HepG2 (cell line): ENCODE data around the gene ABT1. TPM values are rescaled to one million over a fixed set of nuclear protein-coding genes. Genes with fewer than 3 reads are reported as not detected.
A peak's percentile ranks its signal among the peaks of the same experiment; 100 is the strongest.

Source experiments
- ATF7 ChIP-seq, 2 experiments: fragments of 450-650 bp in 1 of 2; sonication (generic) in 1 of 2; formaldehyde crosslinking in 1 of 2; IDR thresholded peaks; 2 replicates each; pipeline versions ENCODE4 v1.4.0 to v1.6.1; 2016 to 2020; ENCODE audit warnings: antibody characterized with exemption in 1 of 2, mild to moderate bottlenecking in 1 of 2, missing genetic modification reagents in 1 of 2
- CHD2 ChIP-seq: IDR thresholded peaks from 2 replicates; pipeline ENCODE4 v1.6.1; 2011; ENCODE audit warnings: low read depth, low read length, improper control_type of control experiment
- IKZF1 ChIP-seq: fragments of 450-650 bp; IDR thresholded peaks from 2 replicates; pipeline ENCODE4 v1.7.1; 2016
- JUND ChIP-seq: sonication (generic); formaldehyde crosslinking; IDR thresholded peaks from 2 replicates; pipeline ENCODE4 v1.8.0; 2022; ENCODE audit warnings: mild to moderate bottlenecking, missing genetic modification reagents
- NR2F1 ChIP-seq, 2 experiments: fragments of 450-650 bp in 1 of 2; formaldehyde crosslinking in 1 of 2; IDR thresholded peaks; 2 replicates each; pipeline versions ENCODE4 v1.5.0 to v1.6.1; 2016 to 2020; ENCODE audit warnings: mild to moderate bottlenecking in 1 of 2, missing compliant biosample characterization in 1 of 2, missing genetic modification reagents in 1 of 2, moderate library complexity in 1 of 2
- POLR2AphosphoS5 ChIP-seq: IDR thresholded peaks from 2 replicates; pipeline ENCODE4 v1.6.1; 2012; ENCODE audit warnings: low read depth, low read length
- PRPF4 ChIP-seq: fragments of 200-400 bp; formaldehyde crosslinking; IDR thresholded peaks from 2 replicates; pipeline ENCODE4 v1.6.1; 2016; ENCODE audit warnings: low read length, low read depth; ENCODE audit not compliant: poor library complexity, severe bottlenecking
- RBM39 ChIP-seq: fragments of 200-400 bp; formaldehyde crosslinking; IDR thresholded peaks from one replicate; pipeline ENCODE4 v1.6.1; 2018; ENCODE audit warnings: antibody characterized with exemption, mild to moderate bottlenecking, low read depth, low read length; ENCODE audit not compliant: poor library complexity, severe bottlenecking
- RXRA ChIP-seq: sonication (generic); formaldehyde crosslinking; IDR thresholded peaks from 2 replicates; pipeline ENCODE4 v1.5.1; 2020; ENCODE audit warnings: missing genetic modification reagents
- TP53 ChIP-seq: sonication (generic); formaldehyde crosslinking; conservative IDR thresholded peaks from 2 replicates; pipeline ENCODE4 v1.4.0; 2020; ENCODE audit warnings: missing genetic modification reagents
- ZNF431 ChIP-seq: sonication (generic); formaldehyde crosslinking; IDR thresholded peaks from 2 replicates; pipeline ENCODE4 v1.9.0; 2022; ENCODE audit warnings: missing genetic modification reagents, low read depth, mild to moderate bottlenecking, borderline replicate concordance
- ZNF713 ChIP-seq: sonication (generic); formaldehyde crosslinking; IDR thresholded peaks from 2 replicates; pipeline ENCODE4 v1.4.0; 2020; ENCODE audit warnings: mild to moderate bottlenecking, missing genetic modification reagents
- polyA plus RNA-seq, 8 experiments: library from polyadenylated mRNA; depleted of rRNA in 3 of 8; stranded (reverse) in 7 of 8; unstranded in 1 of 8; fragments of >200 nt; fragmentation: Illumina TruSeq in 4 of 8; extraction: Trizol in 4 of 8; gene quantifications; 2 replicates each; pipeline versions ENCODE4 v1.2.1 to v1.2.3, GENCODE V29; 2011 to 2016; ENCODE audit warnings: low read depth in 4 of 8, missing spikeins in 1 of 8, mixed read lengths in 1 of 8; ENCODE audit not compliant: insufficient read depth in 1 of 8
- total RNA-seq, 5 experiments: library from RNA; depleted of rRNA; stranded (reverse); fragments of >200 nt; fragmentation: Illumina TruSeq; extraction: Trizol; gene quantifications; 2 replicates each; pipeline ENCODE4 v1.2.3, GENCODE V29; 2016; ENCODE audit warnings: low read depth in 1 of 5
- TF ChIP-seq, protein P1 (sequence below): sonication (generic); formaldehyde crosslinking; IDR thresholded peaks from one replicate; pipeline ENCODE4 v1.5.1; 2020; ENCODE audit warnings: mild to moderate bottlenecking, missing genetic modification reagents; ENCODE audit errors: not compliant biosample characterization
- TF ChIP-seq, protein P2 (sequence below): IDR thresholded peaks from 2 replicates; pipeline ENCODE4 v1.6.1; 2016; ENCODE audit warnings: missing genetic modification reagents, missing compliant biosample characterization
- TF ChIP-seq, protein P3 (sequence below): sonication (generic); formaldehyde crosslinking; IDR thresholded peaks from 2 replicates; pipeline ENCODE4 v1.8.0; 2022; ENCODE audit warnings: mild to moderate bottlenecking, missing genetic modification reagents
- TF ChIP-seq, protein P4 (sequence below): IDR thresholded peaks from 2 replicates; pipeline ENCODE4 v1.6.1; 2012; ENCODE audit warnings: low read depth, low read length, improper control_type of control experiment

Gene ABT1
- total and polyA plus RNA-seq, 2 of the 13 experiments (the other 11 are each of a cell fraction or from before 2014, with no cell fraction given): 38.4 TPM

DNA sequence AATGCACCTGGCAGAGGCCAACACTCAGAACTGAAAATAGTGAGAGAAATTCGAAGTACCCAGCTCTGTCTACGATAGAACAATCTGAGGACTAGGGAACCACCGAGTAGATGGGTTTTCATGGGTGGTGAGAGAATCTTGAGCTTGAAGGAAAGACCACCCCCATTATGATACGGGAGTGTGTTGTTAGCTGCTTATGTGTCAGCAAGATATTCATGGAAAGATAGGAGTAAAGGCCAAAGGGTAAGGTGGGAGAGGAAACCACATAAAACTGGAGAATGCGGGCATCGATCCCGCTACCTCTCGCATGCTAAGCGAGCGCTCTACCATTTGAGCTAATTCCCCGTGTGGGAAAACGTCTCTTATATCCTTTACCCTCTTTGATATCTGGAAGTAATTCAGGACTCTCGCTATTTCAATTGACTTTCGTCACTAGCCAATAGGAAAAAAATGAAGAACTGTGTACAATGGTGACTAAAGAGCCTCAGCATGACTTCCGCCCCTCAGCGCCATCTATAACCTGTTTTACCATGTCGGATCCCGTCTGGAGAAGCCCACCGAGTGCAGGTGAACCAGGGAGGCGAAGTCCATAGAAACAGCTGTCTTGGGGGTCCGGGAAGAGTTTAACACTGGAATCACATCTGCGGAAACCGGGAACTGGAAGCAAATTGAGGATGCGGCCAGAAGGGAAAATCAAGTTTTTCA lies 25.0 kb upstream of the ABT1 start (continued):
- TF ChIP-seq PRPF4 (peak; percentile 97), RBM39 (no peak), RXRA (no peak; the same call in 1 of the 2 replicates), POLR2AphosphoS5 (0 out of 2 replicates have a peak, but pooled peaks have one; percentile 22), ZNF713 (CRISPR knock-in tag) (0 out of 2 replicates have a peak, but pooled peaks have one; percentile 81), ZNF431 (CRISPR knock-in tag) (peak; percentile 77; the same call in 1 of the 2 replicates), CHD2 (no peak), NR2F1 (CRISPR knock-in tag; IDR thresholded peaks at IDR 0.05) (peak; percentile 89 to 95), TP53 (no peak; the same call in 1 of the 2 replicates), IKZF1 (no peak), ATF7 (IDR thresholded peaks at IDR 0.05) (no peak), ATF7 (CRISPR knock-in tag; IDR thresholded peaks at IDR 0.05) (peak; percentile 16; the same call in 1 of the 2 replicates), JUND (peak; percentile 77)
- TF ChIP-seq, protein P1, sequence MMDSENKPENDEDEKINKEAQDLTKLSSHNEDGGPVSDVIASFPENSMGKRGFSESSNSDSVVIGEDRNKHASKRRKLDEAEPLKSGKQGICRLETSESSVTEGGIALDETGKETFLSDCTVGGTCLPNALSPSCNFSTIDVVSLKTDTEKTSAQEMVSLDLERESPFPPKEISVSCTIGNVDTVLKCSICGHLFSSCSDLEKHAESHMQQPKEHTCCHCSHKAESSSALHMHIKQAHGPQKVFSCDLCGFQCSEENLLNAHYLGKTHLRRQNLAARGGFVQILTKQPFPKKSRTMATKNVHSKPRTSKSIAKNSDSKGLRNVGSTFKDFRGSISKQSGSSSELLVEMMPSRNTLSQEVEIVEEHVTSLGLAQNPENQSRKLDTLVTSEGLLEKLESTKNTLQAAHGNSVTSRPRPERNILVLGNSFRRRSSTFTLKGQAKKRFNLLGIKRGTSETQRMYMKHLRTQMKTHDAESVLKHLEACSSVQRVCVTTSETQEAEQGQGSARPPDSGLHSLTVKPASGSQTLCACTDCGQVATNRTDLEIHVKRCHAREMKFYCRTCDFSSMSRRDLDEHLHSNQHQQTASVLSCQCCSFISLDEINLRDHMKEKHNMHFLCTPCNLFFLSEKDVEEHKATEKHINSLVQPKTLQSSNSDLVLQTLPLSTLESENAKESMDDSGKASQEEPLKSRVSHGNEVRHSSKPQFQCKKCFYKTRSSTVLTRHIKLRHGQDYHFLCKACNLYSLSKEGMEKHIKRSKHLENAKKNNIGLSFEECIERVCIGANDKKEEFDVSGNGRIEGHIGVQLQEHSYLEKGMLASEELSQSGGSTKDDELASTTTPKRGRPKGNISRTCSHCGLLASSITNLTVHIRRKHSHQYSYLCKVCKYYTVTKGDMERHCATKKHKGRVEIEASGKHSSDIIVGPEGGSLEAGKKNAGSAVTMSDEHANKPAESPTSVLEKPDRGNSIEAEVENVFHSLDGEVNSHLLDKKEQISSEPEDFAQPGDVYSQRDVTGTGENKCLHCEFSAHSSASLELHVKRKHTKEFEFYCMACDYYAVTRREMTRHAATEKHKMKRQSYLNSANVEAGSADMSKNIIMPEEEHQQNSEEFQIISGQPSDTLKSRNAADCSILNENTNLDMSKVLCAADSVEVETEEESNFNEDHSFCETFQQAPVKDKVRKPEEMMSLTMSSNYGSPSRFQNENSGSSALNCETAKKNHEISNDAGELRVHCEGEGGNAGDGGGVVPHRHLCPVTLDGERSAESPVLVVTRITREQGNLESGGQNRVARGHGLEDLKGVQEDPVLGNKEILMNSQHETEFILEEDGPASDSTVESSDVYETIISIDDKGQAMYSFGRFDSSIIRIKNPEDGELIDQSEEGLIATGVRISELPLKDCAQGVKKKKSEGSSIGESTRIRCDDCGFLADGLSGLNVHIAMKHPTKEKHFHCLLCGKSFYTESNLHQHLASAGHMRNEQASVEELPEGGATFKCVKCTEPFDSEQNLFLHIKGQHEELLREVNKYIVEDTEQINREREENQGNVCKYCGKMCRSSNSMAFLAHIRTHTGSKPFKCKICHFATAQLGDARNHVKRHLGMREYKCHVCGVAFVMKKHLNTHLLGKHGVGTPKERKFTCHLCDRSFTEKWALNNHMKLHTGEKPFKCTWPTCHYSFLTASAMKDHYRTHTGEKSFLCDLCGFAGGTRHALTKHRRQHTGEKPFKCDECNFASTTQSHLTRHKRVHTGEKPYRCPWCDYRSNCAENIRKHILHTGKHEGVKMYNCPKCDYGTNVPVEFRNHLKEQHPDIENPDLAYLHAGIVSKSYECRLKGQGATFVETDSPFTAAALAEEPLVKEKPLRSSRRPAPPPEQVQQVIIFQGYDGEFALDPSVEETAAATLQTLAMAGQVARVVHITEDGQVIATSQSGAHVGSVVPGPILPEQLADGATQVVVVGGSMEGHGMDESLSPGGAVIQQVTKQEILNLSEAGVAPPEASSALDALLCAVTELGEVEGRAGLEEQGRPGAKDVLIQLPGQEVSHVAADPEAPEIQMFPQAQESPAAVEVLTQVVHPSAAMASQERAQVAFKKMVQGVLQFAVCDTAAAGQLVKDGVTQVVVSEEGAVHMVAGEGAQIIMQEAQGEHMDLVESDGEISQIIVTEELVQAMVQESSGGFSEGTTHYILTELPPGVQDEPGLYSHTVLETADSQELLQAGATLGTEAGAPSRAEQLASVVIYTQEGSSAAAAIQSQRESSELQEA (CRISPR knock-in tag): no peak
- TF ChIP-seq, protein P2, sequence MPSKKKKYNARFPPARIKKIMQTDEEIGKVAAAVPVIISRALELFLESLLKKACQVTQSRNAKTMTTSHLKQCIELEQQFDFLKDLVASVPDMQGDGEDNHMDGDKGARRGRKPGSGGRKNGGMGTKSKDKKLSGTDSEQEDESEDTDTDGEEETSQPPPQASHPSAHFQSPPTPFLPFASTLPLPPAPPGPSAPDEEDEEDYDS (CRISPR knock-in tag): peak; percentile 96
- TF ChIP-seq, protein P3, sequence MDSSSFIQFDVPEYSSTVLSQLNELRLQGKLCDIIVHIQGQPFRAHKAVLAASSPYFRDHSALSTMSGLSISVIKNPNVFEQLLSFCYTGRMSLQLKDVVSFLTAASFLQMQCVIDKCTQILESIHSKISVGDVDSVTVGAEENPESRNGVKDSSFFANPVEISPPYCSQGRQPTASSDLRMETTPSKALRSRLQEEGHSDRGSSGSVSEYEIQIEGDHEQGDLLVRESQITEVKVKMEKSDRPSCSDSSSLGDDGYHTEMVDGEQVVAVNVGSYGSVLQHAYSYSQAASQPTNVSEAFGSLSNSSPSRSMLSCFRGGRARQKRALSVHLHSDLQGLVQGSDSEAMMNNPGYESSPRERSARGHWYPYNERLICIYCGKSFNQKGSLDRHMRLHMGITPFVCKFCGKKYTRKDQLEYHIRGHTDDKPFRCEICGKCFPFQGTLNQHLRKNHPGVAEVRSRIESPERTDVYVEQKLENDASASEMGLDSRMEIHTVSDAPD: peak; percentile 66; the same call in 1 of the 2 replicates
- TF ChIP-seq, protein P4, sequence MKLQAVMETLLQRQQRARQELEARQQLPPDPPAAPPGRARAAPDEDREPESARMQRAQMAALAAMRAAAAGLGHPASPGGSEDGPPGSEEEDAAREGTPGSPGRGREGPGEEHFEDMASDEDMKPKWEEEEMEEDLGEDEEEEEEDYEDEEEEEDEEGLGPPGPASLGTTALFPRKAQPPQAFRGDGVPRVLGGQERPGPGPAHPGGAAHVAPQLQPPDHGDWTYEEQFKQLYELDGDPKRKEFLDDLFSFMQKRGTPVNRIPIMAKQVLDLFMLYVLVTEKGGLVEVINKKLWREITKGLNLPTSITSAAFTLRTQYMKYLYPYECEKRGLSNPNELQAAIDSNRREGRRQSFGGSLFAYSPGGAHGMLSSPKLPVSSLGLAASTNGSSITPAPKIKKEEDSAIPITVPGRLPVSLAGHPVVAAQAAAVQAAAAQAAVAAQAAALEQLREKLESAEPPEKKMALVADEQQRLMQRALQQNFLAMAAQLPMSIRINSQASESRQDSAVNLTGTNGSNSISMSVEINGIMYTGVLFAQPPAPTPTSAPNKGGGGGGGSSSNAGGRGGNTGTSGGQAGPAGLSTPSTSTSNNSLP: peak; percentile 99
